Neural progenitor cell (in vitro differentiated cells): Measurements from ENCODE around the gene TRIM22. TPM values are rescaled to one million over a fixed set of nuclear protein-coding genes. Genes with fewer than 3 reads are reported as not detected.

Experiments used
- DNase-seq: peaks from one replicate; pipeline ENCODE4 v3.0.0-alpha.2; 2016; ENCODE audit warnings: low spot score
- H2AFZ ChIP-seq: fragments of 200-600 bp; sonication (generic); replicated peaks from 2 replicates; pipeline ENCODE4 v1.6.1; 2016; ENCODE audit warnings: antibody characterized with exemption
- H3F3A ChIP-seq: fragments of 200-600 bp; sonication (generic); 2 replicates; pipeline ENCODE4 v1.6.1; 2016; ENCODE audit warnings: antibody characterized with exemption, low read depth
- H3K27ac ChIP-seq: fragments of 200-600 bp; sonication (generic); 2 replicates; pipeline ENCODE4 v1.5.1; 2016; ENCODE audit warnings: mild to moderate bottlenecking
- H3K27me3 ChIP-seq: fragments of 200-600 bp; sonication (generic); 2 replicates; pipeline ENCODE4 v1.6.1; 2016; ENCODE audit warnings: mild to moderate bottlenecking, moderate library complexity
- H3K36me3 ChIP-seq: fragments of 200-600 bp; sonication (generic); 2 replicates; pipeline ENCODE4 v1.5.1; 2016
- H3K4me1 ChIP-seq: fragments of 200-600 bp; sonication (generic); 2 replicates; pipeline ENCODE4 v1.6.1; 2016; ENCODE audit warnings: mixed run types
- H3K4me2 ChIP-seq: fragments of 200-600 bp; sonication (generic); 2 replicates; pipeline ENCODE4 v1.6.1; 2016
- H3K4me3 ChIP-seq: fragments of 200-600 bp; sonication (generic); 2 replicates; pipeline ENCODE4 v1.5.1; 2016
- H3K79me2 ChIP-seq: fragments of 200-600 bp; sonication (generic); 2 replicates; pipeline ENCODE4 v1.6.1; 2016; ENCODE audit warnings: low read depth
- H3K9ac ChIP-seq: fragments of 200-600 bp; sonication (generic); 2 replicates; pipeline ENCODE4 v1.6.1; 2016
- H3K9me3 ChIP-seq: fragments of 200-600 bp; sonication (generic); 2 replicates; pipeline ENCODE4 v1.5.1; 2016; ENCODE audit warnings: low read depth
- H4K20me1 ChIP-seq: fragments of 200-600 bp; sonication (generic); 2 replicates; pipeline ENCODE4 v1.6.1; 2016; ENCODE audit warnings: low read depth
- H3K27ac Mint-ChIP-seq: 3 replicates; pipeline ENCODE4 v1.8.0; 2021; ENCODE audit warnings: mixed read lengths
- H3K27me3 Mint-ChIP-seq: 2 replicates; pipeline ENCODE4 v1.8.0; 2022; ENCODE audit warnings: low read depth, mild to moderate bottlenecking, inconsistent platforms, moderate library complexity, mixed read lengths; ENCODE audit not compliant: insufficient read depth
- H3K36me3 Mint-ChIP-seq: 3 replicates; pipeline ENCODE4 v1.8.0; 2021; ENCODE audit warnings: mixed read lengths
- H3K4me1 Mint-ChIP-seq: 3 replicates; pipeline ENCODE4 v1.8.0; 2021; ENCODE audit warnings: mixed read lengths
- H3K4me3 Mint-ChIP-seq: 3 replicates; pipeline ENCODE4 v1.8.0; 2021; ENCODE audit warnings: mild to moderate bottlenecking, moderate library complexity, mixed read lengths
- H3K9me3 Mint-ChIP-seq: 3 replicates; pipeline ENCODE4 v1.8.0; 2020; ENCODE audit warnings: mixed read lengths
- CTCF ChIP-seq: fragments of 200-600 bp; sonication (generic); IDR thresholded peaks from 2 replicates; pipeline ENCODE4 v1.5.1; 2017; ENCODE audit warnings: antibody characterized with exemption, mild to moderate bottlenecking
- EZH2 ChIP-seq: fragments of 200-600 bp; sonication (generic); IDR thresholded peaks from 2 replicates; pipeline ENCODE4 v1.6.1; 2017; ENCODE audit warnings: antibody characterized with exemption, mild to moderate bottlenecking, moderate library complexity
- EZH2phosphoT487 ChIP-seq: fragments of 200-600 bp; sonication (generic); IDR thresholded peaks from 2 replicates; pipeline ENCODE4 v1.6.1; 2017; ENCODE audit warnings: antibody characterized with exemption
- total RNA-seq: library from RNA; depleted of rRNA; stranded (reverse); fragments of >200 nt; gene quantifications from 2 replicates; pipeline ENCODE4 v1.2.3, GENCODE V29; 2015; ENCODE audit warnings: low replicate concordance

Gene TRIM22
- total RNA-seq, 1 donor from 2014 or later, result 21.3 TPM

GRCh38 chr11:5666402-5666793 is 23.2 kb upstream of the TRIM22 start:
- Histone ChIP-seq H3K27me3 (no peaks in the 10 kb centered on the region), H3F3A (no peaks in the 10 kb centered on the region), H3K4me3 (no peak overlapping the region), H3K36me3 (no peaks in the 10 kb centered on the region), H3K4me2 (no peak overlapping the region), H3K9me3 (no peaks in the 10 kb centered on the region), H3K27ac (no peak overlapping the region), H2AFZ (no peak overlapping the region), H3K4me1 (no peaks in the 10 kb centered on the region), H4K20me1 (no peaks in the 10 kb centered on the region), H3K9ac (no peak overlapping the region), H3K79me2 (no peaks in the 10 kb centered on the region)
- Mint-ChIP-seq H3K4me3 (no peak overlapping the region), H3K4me1 (no peaks in the 10 kb centered on the region), H3K27ac (no peak overlapping the region), H3K36me3 (peaks cover 21% of the 10 kb centered on the region), H3K9me3 (no peaks in the 10 kb centered on the region), H3K27me3 (no peaks in the 10 kb centered on the region)
- TF ChIP-seq CTCF (no peak), EZH2 (no peak), EZH2phosphoT487 (no peak)
- DNase-seq, result no peak

GRCh38 chr11:5671831-5672230 is 17.8 kb upstream of the TRIM22 start:
- H3K36me3 ChIP-seq, result peaks cover 7% of the 10 kb centered on the region
- H3K27me3 ChIP-seq, result no peaks in the 10 kb centered on the region
- Mint-ChIP-seq H3K27ac (no peak overlapping the region), H3K9me3 (peaks cover 7% of the 10 kb centered on the region), H3K4me1 (no peaks in the 10 kb centered on the region), H3K4me3 (no peak overlapping the region), H3K36me3 (peaks cover 24% of the 10 kb centered on the region), H3K27me3 (no peaks in the 10 kb centered on the region)
- no peak overlapping the region for H2AFZ ChIP-seq
- no peaks in the 10 kb centered on the region for H3K9me3 ChIP-seq
- no peak overlapping the region for H3K4me3 ChIP-seq
- no peak overlapping the region for H3K4me2 ChIP-seq
- no peaks in the 10 kb centered on the region for H4K20me1 ChIP-seq
- no peaks in the 10 kb centered on the region for H3F3A ChIP-seq
- no peak for TF ChIP-seq EZH2phosphoT487
- TF ChIP-seq CTCF, result no peak
- no peak for TF ChIP-seq EZH2
- H3K9ac ChIP-seq, result no peak overlapping the region
- H3K79me2 ChIP-seq, result peaks cover 6% of the 10 kb centered on the region
- no peak overlapping the region for H3K27ac ChIP-seq
- DNase-seq, result no peak
- no peaks in the 10 kb centered on the region for H3K4me1 ChIP-seq

DNA sequence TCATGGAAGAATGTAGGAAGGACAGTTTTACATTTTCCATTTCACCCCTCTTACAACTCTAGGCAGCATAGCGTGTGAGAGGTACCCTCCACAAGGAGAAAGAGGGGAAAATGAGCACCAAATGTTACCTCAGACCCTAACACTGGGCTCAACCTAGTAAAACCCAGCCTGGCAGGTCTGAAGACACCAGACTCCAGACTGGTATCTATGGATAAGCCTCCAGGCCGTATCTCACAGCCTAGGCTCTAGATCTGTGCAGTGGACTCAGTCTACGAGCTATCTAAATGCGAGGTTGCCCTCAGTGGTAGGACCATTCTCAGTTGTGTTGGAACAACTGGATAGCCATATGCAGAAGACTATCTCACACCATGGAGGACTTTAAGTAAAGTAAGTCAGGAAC is 15.2 kb upstream of the TRIM22 start:
- Histone ChIP-seq H3K79me2 (peaks cover 6% of the 10 kb centered on the region), H3K9me3 (no peaks in the 10 kb centered on the region), H3K36me3 (peaks cover 15% of the 10 kb centered on the region), H3F3A (no peaks in the 10 kb centered on the region), H2AFZ (no peak overlapping the region), H3K4me2 (no peak overlapping the region), H3K4me1 (no peaks in the 10 kb centered on the region), H3K9ac (no peak overlapping the region), H4K20me1 (no peaks in the 10 kb centered on the region), H3K27ac (no peak overlapping the region), H3K4me3 (no peak overlapping the region), H3K27me3 (no peaks in the 10 kb centered on the region)
- no peak overlapping the region for H3K27ac Mint-ChIP-seq
- no peaks in the 10 kb centered on the region for H3K27me3 Mint-ChIP-seq
- DNase-seq, result no peak
- peaks cover 33% of the 10 kb centered on the region for H3K36me3 Mint-ChIP-seq
- H3K4me3 Mint-ChIP-seq, result no peak overlapping the region
- H3K4me1 Mint-ChIP-seq, result no peaks in the 10 kb centered on the region
- TF ChIP-seq EZH2phosphoT487, result no peak
- no peak for TF ChIP-seq CTCF
- TF ChIP-seq EZH2, result no peak
- peaks cover 17% of the 10 kb centered on the region for H3K9me3 Mint-ChIP-seq
